ENCODE data around the gene NAPSA.

NAPSA gene

GRCh38 chr19:50327013-50327412 lies 38.4 kb downstream of the NAPSA start:
- Histone ChIP-seq H3K4me3 (ENCODE audit: low read depth in 1 of 2, low read length in 2 of 2) (no peak overlapping the region), H3K27me3 (ENCODE audit: control insufficient read depth in 1 of 2, insufficient read depth in 2 of 2, low read length in 2 of 2) (peaks cover 38 to 57% of the 10 kb centered on the region in 2 donors), H3K27ac (ENCODE audit: low read depth, low read length) (no peak overlapping the region), H3K4me1 (ENCODE audit: insufficient read depth, low read length) (peaks cover 12% of the 10 kb centered on the region), H3K9ac (ENCODE audit: low read length) (no peak overlapping the region), H3K9me3 (ENCODE audit: low read length) (no peaks in the 10 kb centered on the region), H3K36me3 (ENCODE audit: insufficient read depth, low read length) (no peaks in the 10 kb centered on the region)

GRCh38 chr19:50326101-50326664 lies 39.3 kb downstream of the NAPSA start:
- no peak overlapping the region for H3K4me3 ChIP-seq (ENCODE audit: low read depth in 1 of 2, low read length in 2 of 2)
- peaks cover 33 to 48% of the 10 kb centered on the region in 2 donors for H3K27me3 ChIP-seq (ENCODE audit: control insufficient read depth in 1 of 2, insufficient read depth in 2 of 2, low read length in 2 of 2)
- H3K36me3 ChIP-seq (ENCODE audit: insufficient read depth, low read length), result no peaks in the 10 kb centered on the region
- no peaks in the 10 kb centered on the region for H3K9me3 ChIP-seq (ENCODE audit: low read length)
- H3K9ac ChIP-seq (ENCODE audit: low read length), result no peak overlapping the region
- H3K27ac ChIP-seq (ENCODE audit: low read depth, low read length), result no peak overlapping the region
- peaks cover 12% of the 10 kb centered on the region for H3K4me1 ChIP-seq (ENCODE audit: insufficient read depth, low read length)

GRCh38 chr19:50325310-50326100 lies 39.9 kb downstream of the NAPSA start:
- no peak overlapping the region for H3K9ac ChIP-seq (ENCODE audit: low read length)

GRCh38 chr19:50324331-50324730 lies 41.1 kb downstream of the NAPSA start:
- no peaks in the 10 kb centered on the region for H3K36me3 ChIP-seq (ENCODE audit: insufficient read depth, low read length)
- H3K9me3 ChIP-seq (ENCODE audit: low read length), result no peaks in the 10 kb centered on the region
- H3K9ac ChIP-seq (ENCODE audit: low read length), result no peak overlapping the region
- no peak overlapping the region for H3K4me3 ChIP-seq (ENCODE audit: low read depth in 1 of 2, low read length in 2 of 2)
- no peak overlapping the region for H3K27ac ChIP-seq (ENCODE audit: low read depth, low read length)
- peaks cover 20 to 39% of the 10 kb centered on the region in 2 donors for H3K27me3 ChIP-seq (ENCODE audit: control insufficient read depth in 1 of 2, insufficient read depth in 2 of 2, low read length in 2 of 2)
- H3K4me1 ChIP-seq (ENCODE audit: insufficient read depth, low read length), result peaks cover 7% of the 10 kb centered on the region

More at GRCh38 chr19:50325310-50326100, 39.9 kb downstream of the NAPSA start:
- H3K27me3 ChIP-seq (ENCODE audit: control insufficient read depth in 1 of 2, insufficient read depth in 2 of 2, low read length in 2 of 2), result peaks cover 32 to 44% of the 10 kb centered on the region in 2 donors
- no peak overlapping the region for H3K4me3 ChIP-seq (ENCODE audit: low read depth in 1 of 2, low read length in 2 of 2)
- no peaks in the 10 kb centered on the region for H3K36me3 ChIP-seq (ENCODE audit: insufficient read depth, low read length)
- no peaks in the 10 kb centered on the region for H3K9me3 ChIP-seq (ENCODE audit: low read length)
- H3K4me1 ChIP-seq (ENCODE audit: insufficient read depth, low read length), result peaks cover 12% of the 10 kb centered on the region
- H3K27ac ChIP-seq (ENCODE audit: low read depth, low read length), result no peak overlapping the region

- peaks cover 18 to 38% of the 10 kb centered on the region in 2 donors for H3K27me3 ChIP-seq (ENCODE audit: control insufficient read depth in 1 of 2, insufficient read depth in 2 of 2, low read length in 2 of 2)
Observed at GRCh38 chr19:50323782-50324133, 41.7 kb downstream of the NAPSA start.

GRCh38 chr19:50322931-50323781 lies 42.3 kb downstream of the NAPSA start:
- Histone ChIP-seq H3K36me3 (ENCODE audit: insufficient read depth, low read length) (no peaks in the 10 kb centered on the region), H3K9me3 (ENCODE audit: low read length) (no peaks in the 10 kb centered on the region), H3K4me1 (ENCODE audit: insufficient read depth, low read length) (peaks cover 6% of the 10 kb centered on the region), H3K9ac (ENCODE audit: low read length) (no peak overlapping the region), H3K27ac (ENCODE audit: low read depth, low read length) (no peak overlapping the region), H3K4me3 (ENCODE audit: low read depth in 1 of 2, low read length in 2 of 2) (no peak overlapping the region), H3K27me3 (ENCODE audit: control insufficient read depth in 1 of 2, insufficient read depth in 2 of 2, low read length in 2 of 2) (peaks cover 18 to 34% of the 10 kb centered on the region in 2 donors)

More at GRCh38 chr19:50323782-50324133, 41.7 kb downstream of the NAPSA start:
- Histone ChIP-seq H3K27ac (ENCODE audit: low read depth, low read length) (no peak overlapping the region), H3K9me3 (ENCODE audit: low read length) (no peaks in the 10 kb centered on the region), H3K9ac (ENCODE audit: low read length) (no peak overlapping the region), H3K4me1 (ENCODE audit: insufficient read depth, low read length) (peaks cover 6% of the 10 kb centered on the region), H3K4me3 (ENCODE audit: low read depth in 1 of 2, low read length in 2 of 2) (no peak overlapping the region), H3K36me3 (ENCODE audit: insufficient read depth, low read length) (no peaks in the 10 kb centered on the region)

- H3K4me1 ChIP-seq (ENCODE audit: insufficient read depth, low read length), result peaks cover 6% of the 10 kb centered on the region
- H3K27me3 ChIP-seq (ENCODE audit: control insufficient read depth in 1 of 2, insufficient read depth in 2 of 2, low read length in 2 of 2), result peaks cover 12 to 26% of the 10 kb centered on the region in 2 donors
- no peaks in the 10 kb centered on the region for H3K9me3 ChIP-seq (ENCODE audit: low read length)
- H3K36me3 ChIP-seq (ENCODE audit: insufficient read depth, low read length), result no peaks in the 10 kb centered on the region
- no peak overlapping the region for H3K27ac ChIP-seq (ENCODE audit: low read depth, low read length)
- H3K9ac ChIP-seq (ENCODE audit: low read length), result no peak overlapping the region
- H3K4me3 ChIP-seq (ENCODE audit: low read depth in 1 of 2, low read length in 2 of 2), result no peak overlapping the region
Observed at GRCh38 chr19:50322234-50322633, 43.2 kb downstream of the NAPSA start.

- no peaks in the 10 kb centered on the region for H3K36me3 ChIP-seq (ENCODE audit: insufficient read depth, low read length)
- no peak overlapping the region for H3K4me3 ChIP-seq (ENCODE audit: low read depth in 1 of 2, low read length in 2 of 2)
- H3K9ac ChIP-seq (ENCODE audit: low read length), result no peak overlapping the region
- no peaks in the 10 kb centered on the region for H3K9me3 ChIP-seq (ENCODE audit: low read length)
- H3K4me1 ChIP-seq (ENCODE audit: insufficient read depth, low read length), result peaks cover 6% of the 10 kb centered on the region
- no peak overlapping the region for H3K27ac ChIP-seq (ENCODE audit: low read depth, low read length)
- peaks cover 8 to 22% of the 10 kb centered on the region in 2 donors for H3K27me3 ChIP-seq (ENCODE audit: control insufficient read depth in 1 of 2, insufficient read depth in 2 of 2, low read length in 2 of 2)
Observed at GRCh38 chr19:50321831-50322230, 43.6 kb downstream of the NAPSA start.

GRCh38 chr19:50320596-50320995 lies 44.8 kb downstream of the NAPSA start:
- Histone ChIP-seq H3K9me3 (ENCODE audit: low read length) (no peaks in the 10 kb centered on the region), H3K4me3 (ENCODE audit: low read depth in 1 of 2, low read length in 2 of 2) (no peak overlapping the region), H3K4me1 (ENCODE audit: insufficient read depth, low read length) (no peaks in the 10 kb centered on the region), H3K27me3 (ENCODE audit: control insufficient read depth in 1 of 2, insufficient read depth in 2 of 2, low read length in 2 of 2) (peaks cover 0 to 19% of the 10 kb centered on the region in 2 donors), H3K27ac (ENCODE audit: low read depth, low read length) (no peak overlapping the region), H3K36me3 (ENCODE audit: insufficient read depth, low read length) (no peaks in the 10 kb centered on the region), H3K9ac (ENCODE audit: low read length) (no peak overlapping the region)

- H3K27me3 ChIP-seq (ENCODE audit: control insufficient read depth in 1 of 2, insufficient read depth in 2 of 2, low read length in 2 of 2), result peaks cover 0 to 23% of the 10 kb centered on the region in 2 donors
- no peak overlapping the region for H3K27ac ChIP-seq (ENCODE audit: low read depth, low read length)
- H3K4me3 ChIP-seq (ENCODE audit: low read depth in 1 of 2, low read length in 2 of 2), result no peak overlapping the region
- no peaks in the 10 kb centered on the region for H3K9me3 ChIP-seq (ENCODE audit: low read length)
- no peaks in the 10 kb centered on the region for H3K36me3 ChIP-seq (ENCODE audit: insufficient read depth, low read length)
- no peak overlapping the region for H3K9ac ChIP-seq (ENCODE audit: low read length)
- H3K4me1 ChIP-seq (ENCODE audit: insufficient read depth, low read length), result no peaks in the 10 kb centered on the region
Observed at GRCh38 chr19:50320051-50320450, 45.4 kb downstream of the NAPSA start.

GRCh38 chr19:50319156-50319555 lies 46.3 kb downstream of the NAPSA start:
- H3K36me3 ChIP-seq (ENCODE audit: insufficient read depth, low read length), result no peaks in the 10 kb centered on the region
- H3K9ac ChIP-seq (ENCODE audit: low read length), result no peak overlapping the region
- no peaks in the 10 kb centered on the region for H3K4me1 ChIP-seq (ENCODE audit: insufficient read depth, low read length)
- H3K27me3 ChIP-seq (ENCODE audit: control insufficient read depth in 1 of 2, insufficient read depth in 2 of 2, low read length in 2 of 2), result peaks cover 0 to 32% of the 10 kb centered on the region in 2 donors
- no peaks in the 10 kb centered on the region for H3K9me3 ChIP-seq (ENCODE audit: low read length)
- no peak overlapping the region for H3K27ac ChIP-seq (ENCODE audit: low read depth, low read length)
- H3K4me3 ChIP-seq (ENCODE audit: low read depth in 1 of 2, low read length in 2 of 2), result no peak overlapping the region

Measured in muscle layer of colon (tissue), 2 donors.